Tibial nerve (tissue), 4 donors: ENCODE data around the gene STAT6. TPM values are rescaled to one million over a fixed set of nuclear protein-coding genes. Genes with fewer than 3 reads are reported as not detected.

ENCODE experiments used
- DNase-seq, 2 donors: peaks; one replicate each; pipeline ENCODE4 v3.0.0-alpha.2; 2019; ENCODE audit warnings: low spot score in 2 of 2
- H3K27ac ChIP-seq, 4 donors: fragments of 200-600 bp; sonication (generic) in 3 of 4; one replicate each; pipeline ENCODE4 v1.5.1; 2017 to 2019; ENCODE audit warnings: mild to moderate bottlenecking in 1 of 4
- H3K27me3 ChIP-seq, 2 donors: fragments of 200-600 bp; sonication (generic) in 1 of 2; one replicate each; pipeline versions ENCODE4 v1.5.1 to v1.6.0; 2017 to 2019
- H3K36me3 ChIP-seq, 3 donors: fragments of 200-600 bp; sonication (generic); one replicate each; pipeline ENCODE4 v1.5.1; 2018 to 2019
- H3K4me1 ChIP-seq, 4 donors: fragments of 200-600 bp; sonication (generic) in 3 of 4; one replicate each; pipeline ENCODE4 v1.5.1; 2017 to 2019
- H3K4me3 ChIP-seq, 4 donors: fragments of 200-600 bp; sonication (generic) in 3 of 4; one replicate each; pipeline ENCODE4 v1.5.1; 2017 to 2019; ENCODE audit warnings: mild to moderate bottlenecking in 1 of 4, moderate library complexity in 1 of 4
- H3K9me3 ChIP-seq, 4 donors: fragments of 200-600 bp; sonication (generic) in 3 of 4; one replicate each; pipeline ENCODE4 v1.5.1; 2017 to 2019
- EP300 ChIP-seq, 2 donors: sonication (generic); formaldehyde crosslinking; IDR thresholded peaks; one replicate each; pipeline ENCODE4 v1.6.1; 2017; ENCODE audit warnings: antibody characterized with exemption in 2 of 2, mild to moderate bottlenecking in 1 of 2
- POLR2A ChIP-seq, 2 donors: fragments of 450-650 bp; IDR thresholded peaks; one replicate each; pipeline ENCODE4 v1.6.1; 2017; ENCODE audit warnings: antibody characterized with exemption in 2 of 2, mild to moderate bottlenecking in 2 of 2, moderate library complexity in 2 of 2
- WGBS, 2 donors: methylation state at CpG; one replicate each; pipeline ENCODE4 v1.1.5; 2018; 5-methylcytosine and 5-hydroxymethylcytosine counted together
- total RNA-seq, 4 donors: library from RNA; depleted of rRNA; stranded (reverse); fragments of >200 nt; gene quantifications; one replicate each; pipeline ENCODE4 v1.1.0, GENCODE V29; 2016
- TF ChIP-seq, protein P1 (sequence below), 5 experiments: fragments of 200-600 bp in 3 of 5; fragments of 450-650 bp in 2 of 5; sonication (generic) in 3 of 5; IDR thresholded peaks; one replicate each; pipeline ENCODE4 v1.5.1; 2016 to 2019; ENCODE audit warnings: antibody characterized with exemption in 5 of 5, mild to moderate bottlenecking in 3 of 5, moderate library complexity in 2 of 5

The STAT6 gene
- total RNA-seq, 4 donors from 2014 or later = 140 to 247 (median 183) TPM

DNA sequence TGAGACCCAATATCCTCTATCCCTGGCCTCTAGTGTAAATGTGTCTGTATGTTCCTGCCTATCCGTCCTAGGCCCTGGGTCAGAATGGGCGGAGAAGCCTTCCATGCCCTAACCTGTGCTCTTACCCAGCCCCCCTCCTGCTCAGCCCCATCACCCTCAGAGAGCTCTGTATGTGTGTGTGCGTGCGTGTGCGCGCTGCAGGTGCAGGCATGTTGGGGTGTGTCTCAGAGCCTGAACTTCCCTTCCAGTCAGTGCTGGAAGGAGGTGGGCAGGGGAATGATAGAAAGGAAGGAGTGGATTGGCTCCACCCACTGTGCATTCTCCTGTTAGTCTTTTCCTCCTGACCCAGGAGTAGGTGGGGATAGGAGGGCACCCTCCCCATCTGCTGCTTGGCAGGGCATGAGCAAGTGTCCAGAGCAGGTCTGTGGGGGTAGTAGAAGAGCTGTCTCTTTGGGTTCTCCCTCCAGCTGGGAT lies 15.0 kb downstream of the STAT6 start:
- TF ChIP-seq EP300 (IDR thresholded peaks at IDR 0.05) (peak in 1 of 2 donors; percentile 28), POLR2A (IDR thresholded peaks at IDR 0.05) (no peak)
- TF ChIP-seq, protein P1, sequence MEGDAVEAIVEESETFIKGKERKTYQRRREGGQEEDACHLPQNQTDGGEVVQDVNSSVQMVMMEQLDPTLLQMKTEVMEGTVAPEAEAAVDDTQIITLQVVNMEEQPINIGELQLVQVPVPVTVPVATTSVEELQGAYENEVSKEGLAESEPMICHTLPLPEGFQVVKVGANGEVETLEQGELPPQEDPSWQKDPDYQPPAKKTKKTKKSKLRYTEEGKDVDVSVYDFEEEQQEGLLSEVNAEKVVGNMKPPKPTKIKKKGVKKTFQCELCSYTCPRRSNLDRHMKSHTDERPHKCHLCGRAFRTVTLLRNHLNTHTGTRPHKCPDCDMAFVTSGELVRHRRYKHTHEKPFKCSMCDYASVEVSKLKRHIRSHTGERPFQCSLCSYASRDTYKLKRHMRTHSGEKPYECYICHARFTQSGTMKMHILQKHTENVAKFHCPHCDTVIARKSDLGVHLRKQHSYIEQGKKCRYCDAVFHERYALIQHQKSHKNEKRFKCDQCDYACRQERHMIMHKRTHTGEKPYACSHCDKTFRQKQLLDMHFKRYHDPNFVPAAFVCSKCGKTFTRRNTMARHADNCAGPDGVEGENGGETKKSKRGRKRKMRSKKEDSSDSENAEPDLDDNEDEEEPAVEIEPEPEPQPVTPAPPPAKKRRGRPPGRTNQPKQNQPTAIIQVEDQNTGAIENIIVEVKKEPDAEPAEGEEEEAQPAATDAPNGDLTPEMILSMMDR (IDR thresholded peaks at IDR 0.05) = no peak
- WGBS, 2 donors = 77 to 80% methylated on average over 6 of the region's 6 CpGs
- Histone ChIP-seq H3K4me1 (peaks cover 3 to 56% (median 37%) of the 10 kb centered on the region in 4 donors), H3K36me3 (peaks cover 0 to 91% (median 16%) of the 10 kb centered on the region in 3 donors), H3K9me3 (no peaks in the 10 kb centered on the region), H3K27ac (peak overlapping the region in 3 of 4 donors; percentile 5 to 99 (median 99)), H3K27me3 (no peaks in the 10 kb centered on the region), H3K4me3 (no peak overlapping the region)
- DNase-seq = no peak

DNA sequence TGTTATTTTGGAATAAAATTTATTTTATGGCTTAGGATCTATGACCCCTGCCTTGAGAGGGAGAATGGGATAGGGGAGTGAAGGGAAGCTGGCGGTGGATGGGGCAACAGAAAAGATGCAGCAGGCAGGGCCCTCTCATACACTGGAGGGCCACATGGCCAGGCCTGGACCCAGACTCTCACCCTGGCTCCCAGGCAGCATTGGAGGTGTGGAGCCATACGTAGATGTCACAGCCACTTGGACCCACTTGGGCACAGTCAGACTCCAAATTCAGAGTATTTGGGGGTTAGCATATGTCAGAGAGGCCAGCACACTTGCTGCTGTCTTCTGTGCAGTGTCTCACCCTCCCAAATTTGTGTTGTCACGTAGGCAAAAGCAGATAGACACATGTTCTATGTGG lies 15.7 kb downstream of the STAT6 start:
- H3K27ac ChIP-seq = peak overlapping the region in 3 of 4 donors; percentile 76 to 99 (median 99)
- 61 to 64% methylated on average over 3 of the region's 3 CpGs for WGBS, 2 donors
- no peaks in the 10 kb centered on the region for H3K9me3 ChIP-seq
- H3K36me3 ChIP-seq = peaks cover 0 to 91% (median 16%) of the 10 kb centered on the region in 3 donors
- peaks cover 3 to 63% (median 44%) of the 10 kb centered on the region in 4 donors for H3K4me1 ChIP-seq
- TF ChIP-seq, protein P1 (IDR thresholded peaks at IDR 0.05) = no peak
- TF ChIP-seq EP300 (IDR thresholded peaks at IDR 0.05) = no peak
- no peak for TF ChIP-seq POLR2A (IDR thresholded peaks at IDR 0.05)
- H3K27me3 ChIP-seq = no peaks in the 10 kb centered on the region
- no peak overlapping the region for H3K4me3 ChIP-seq
- DNase-seq = no peak

DNA sequence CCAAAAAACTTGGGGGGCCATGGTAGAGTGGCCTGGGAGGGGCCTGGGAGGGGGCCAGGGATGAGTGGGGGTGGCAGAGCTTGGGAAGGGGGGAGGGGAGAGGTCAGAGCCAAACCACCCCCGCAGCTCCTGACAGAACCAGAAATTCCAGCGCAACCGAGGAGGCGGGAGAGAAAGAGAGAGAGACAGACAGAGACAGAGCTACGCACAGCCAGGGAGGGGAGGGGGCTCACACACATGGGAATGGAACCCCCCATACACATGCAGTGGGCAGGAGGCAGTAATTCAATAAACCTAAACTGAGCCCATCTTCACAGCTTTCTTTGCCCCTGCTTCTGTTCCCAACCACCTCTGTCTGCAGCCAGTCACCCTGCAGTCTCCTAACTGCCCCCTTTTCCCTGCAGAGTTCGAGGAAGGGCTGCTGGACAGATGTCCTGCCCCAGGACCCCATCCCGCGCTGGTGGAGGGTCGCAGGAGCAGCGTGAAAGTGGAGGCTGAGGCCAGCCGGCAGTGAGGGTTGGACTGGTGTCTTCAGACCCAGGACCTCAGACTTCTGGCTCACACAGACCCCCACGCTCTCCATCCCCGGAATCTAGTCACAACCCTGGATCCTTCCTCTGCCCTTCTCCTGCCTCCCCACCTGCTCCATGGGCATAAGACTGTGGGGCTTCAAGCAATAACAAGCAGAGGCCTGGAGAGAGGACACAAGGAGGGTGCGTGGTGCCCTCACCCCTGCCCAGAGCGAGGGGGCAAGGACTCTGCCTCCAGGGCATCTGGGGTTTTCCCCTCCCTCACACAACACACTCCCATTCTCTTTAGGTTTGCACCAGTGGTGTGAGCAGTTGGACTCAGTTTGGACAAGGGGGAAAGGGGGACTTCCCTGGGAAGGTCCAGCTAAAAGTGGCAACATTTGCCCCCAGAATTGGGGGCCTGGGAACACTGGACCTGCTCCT lies 16.7 kb downstream of the STAT6 start:
- peak overlapping the region; percentile 76 to 99 (median 90) for H3K27ac ChIP-seq
- H3K36me3 ChIP-seq = peaks cover 0 to 82% (median 11%) of the 10 kb centered on the region in 3 donors
- H3K4me1 ChIP-seq = peaks cover 3 to 66% (median 47%) of the 10 kb centered on the region in 4 donors
- TF ChIP-seq EP300 (IDR thresholded peaks at IDR 0.05) = no peak
- no peak for TF ChIP-seq POLR2A (IDR thresholded peaks at IDR 0.05)
- TF ChIP-seq, protein P1 (IDR thresholded peaks at IDR 0.05) = no peak
- no peaks in the 10 kb centered on the region for H3K27me3 ChIP-seq
- H3K9me3 ChIP-seq = no peaks in the 10 kb centered on the region
- WGBS, 2 donors = 26 to 36% methylated on average over 12 to 15 of the region's 15 CpGs
- H3K4me3 ChIP-seq = peak overlapping the region in 1 of 4 donors; percentile 4
- no peak for DNase-seq

GRCh38 chr12:57093415-57094207 lies 17.6 kb downstream of the STAT6 start:
- H3K36me3 ChIP-seq = peaks cover 0 to 73% (median 8%) of the 10 kb centered on the region in 3 donors
- peak overlapping the region; percentile 76 to 99 (median 90) for H3K27ac ChIP-seq
- peak overlapping the region in 2 of 4 donors; percentile 1 to 4 for H3K4me3 ChIP-seq
- H3K4me1 ChIP-seq = peaks cover 3 to 66% (median 47%) of the 10 kb centered on the region in 4 donors
- TF ChIP-seq POLR2A (IDR thresholded peaks at IDR 0.05) (peak in 1 of 2 donors; percentile 34), EP300 (IDR thresholded peaks at IDR 0.05) (peak in 1 of 2 donors; percentile 65)
- TF ChIP-seq, protein P1 (IDR thresholded peaks at IDR 0.05) = peak; percentile 27 to 47 (median 40)
- WGBS, 2 donors = 11 to 38% methylated on average over 14 to 22 of the region's 24 CpGs
- H3K27me3 ChIP-seq = no peaks in the 10 kb centered on the region
- no peaks in the 10 kb centered on the region for H3K9me3 ChIP-seq
- DNase-seq = peak; percentile 72
